Measurements from ENCODE around the gene NIPBL.

Gene NIPBL

DNA sequence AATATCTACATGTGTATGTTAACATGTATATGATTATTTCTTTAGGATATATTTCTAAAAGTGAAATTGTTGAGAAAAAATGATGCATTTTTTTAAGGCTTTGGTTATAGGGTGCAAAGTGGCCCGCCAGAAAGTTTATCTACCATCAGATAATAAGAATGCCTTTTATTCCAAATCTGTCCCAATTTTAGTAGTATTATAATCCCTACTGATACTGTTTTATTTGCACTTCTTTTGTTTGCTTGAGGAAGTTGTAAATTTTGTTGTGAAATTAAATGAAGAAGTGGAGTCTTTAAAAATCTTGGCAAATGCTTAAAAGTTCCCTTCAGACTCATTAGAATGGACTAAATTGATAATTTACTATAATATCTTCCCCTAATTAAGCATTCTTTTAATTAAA, 73.0 kb downstream of the NIPBL start:
- in situ Hi-C loops (cut with MboI; ENCODE audit: low sequenced_read_pairs, unreplicated experiment): no loop called here
- no peak for DNase-seq (ENCODE audit: low spot score)
- TF ChIP-seq, protein P1, sequence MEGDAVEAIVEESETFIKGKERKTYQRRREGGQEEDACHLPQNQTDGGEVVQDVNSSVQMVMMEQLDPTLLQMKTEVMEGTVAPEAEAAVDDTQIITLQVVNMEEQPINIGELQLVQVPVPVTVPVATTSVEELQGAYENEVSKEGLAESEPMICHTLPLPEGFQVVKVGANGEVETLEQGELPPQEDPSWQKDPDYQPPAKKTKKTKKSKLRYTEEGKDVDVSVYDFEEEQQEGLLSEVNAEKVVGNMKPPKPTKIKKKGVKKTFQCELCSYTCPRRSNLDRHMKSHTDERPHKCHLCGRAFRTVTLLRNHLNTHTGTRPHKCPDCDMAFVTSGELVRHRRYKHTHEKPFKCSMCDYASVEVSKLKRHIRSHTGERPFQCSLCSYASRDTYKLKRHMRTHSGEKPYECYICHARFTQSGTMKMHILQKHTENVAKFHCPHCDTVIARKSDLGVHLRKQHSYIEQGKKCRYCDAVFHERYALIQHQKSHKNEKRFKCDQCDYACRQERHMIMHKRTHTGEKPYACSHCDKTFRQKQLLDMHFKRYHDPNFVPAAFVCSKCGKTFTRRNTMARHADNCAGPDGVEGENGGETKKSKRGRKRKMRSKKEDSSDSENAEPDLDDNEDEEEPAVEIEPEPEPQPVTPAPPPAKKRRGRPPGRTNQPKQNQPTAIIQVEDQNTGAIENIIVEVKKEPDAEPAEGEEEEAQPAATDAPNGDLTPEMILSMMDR (IDR thresholded peaks at IDR 0.05; ENCODE audit: borderline replicate concordance, control extremely low read depth, extremely low read depth, insufficient read depth, missing control alignments): no peak

DNA sequence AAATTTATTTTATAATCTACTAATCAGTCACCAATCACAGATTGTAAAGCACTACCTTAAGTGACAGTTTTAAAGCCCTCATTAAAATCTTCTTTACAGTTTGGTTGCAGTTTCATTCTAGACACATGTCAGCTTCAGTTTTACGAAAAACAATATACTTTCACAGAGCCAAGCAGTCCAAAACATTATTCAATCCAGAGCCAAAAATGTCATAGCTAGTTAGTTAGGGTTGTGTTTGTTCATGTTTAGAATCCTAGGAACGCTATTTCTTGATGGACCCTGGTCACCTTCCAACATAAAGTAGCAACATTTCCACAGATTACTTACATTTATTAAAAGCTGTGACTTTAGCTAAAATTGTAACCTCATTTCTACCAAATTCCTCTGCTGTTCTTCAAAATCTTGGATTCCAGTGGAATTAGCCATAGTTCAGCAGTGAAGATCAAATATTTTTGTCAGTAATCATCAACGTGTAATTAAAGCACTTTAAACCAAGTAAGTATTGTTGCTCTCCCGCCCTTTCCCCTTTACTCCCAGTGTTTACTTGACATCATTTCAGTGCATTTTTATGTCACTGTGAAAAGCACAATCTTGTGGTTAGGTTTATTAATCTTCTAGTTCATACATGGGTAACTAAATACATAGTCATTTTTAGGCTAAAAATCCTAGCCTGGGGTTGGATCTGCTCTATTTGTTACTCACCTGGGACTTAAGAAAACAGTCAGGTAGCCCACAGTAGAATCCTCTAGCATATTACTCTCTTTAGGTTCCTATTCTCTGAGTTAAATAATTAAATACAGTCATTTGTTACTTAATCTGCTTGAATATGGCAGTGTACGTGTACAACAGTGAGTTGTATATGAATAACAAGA, 74.3 kb downstream of the NIPBL start:
- no peak for DNase-seq (ENCODE audit: low spot score)
- in situ Hi-C loops (cut with MboI; ENCODE audit: low sequenced_read_pairs, unreplicated experiment): no loop called here
- TF ChIP-seq, protein P1 (IDR thresholded peaks at IDR 0.05; ENCODE audit: borderline replicate concordance, control extremely low read depth, extremely low read depth, insufficient read depth, missing control alignments): no peak

DNA sequence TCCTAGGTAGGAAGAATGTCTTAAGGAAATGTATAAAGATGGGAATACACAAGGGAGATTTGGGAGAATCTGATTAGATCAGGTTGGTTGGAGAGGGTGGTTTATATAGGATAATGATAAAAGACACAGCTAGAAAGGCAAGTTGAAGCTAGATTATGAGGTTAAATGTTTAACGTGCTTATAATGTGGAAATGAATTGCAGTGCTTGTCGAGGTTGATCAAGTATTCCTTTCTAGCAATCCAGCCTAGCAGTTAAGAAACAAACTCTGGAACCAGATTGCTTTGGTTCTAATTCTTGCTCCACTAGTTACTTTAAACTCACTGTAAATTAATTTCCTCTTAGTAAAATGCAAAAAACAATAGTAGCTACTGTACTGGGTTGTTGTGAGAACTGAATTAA, 76.5 kb downstream of the NIPBL start:
- TF ChIP-seq, protein P1 (IDR thresholded peaks at IDR 0.05; ENCODE audit: borderline replicate concordance, control extremely low read depth, extremely low read depth, insufficient read depth, missing control alignments): no peak
- in situ Hi-C loops (cut with MboI; ENCODE audit: low sequenced_read_pairs, unreplicated experiment): no loop called here
- no peak for DNase-seq (ENCODE audit: low spot score)

DNA sequence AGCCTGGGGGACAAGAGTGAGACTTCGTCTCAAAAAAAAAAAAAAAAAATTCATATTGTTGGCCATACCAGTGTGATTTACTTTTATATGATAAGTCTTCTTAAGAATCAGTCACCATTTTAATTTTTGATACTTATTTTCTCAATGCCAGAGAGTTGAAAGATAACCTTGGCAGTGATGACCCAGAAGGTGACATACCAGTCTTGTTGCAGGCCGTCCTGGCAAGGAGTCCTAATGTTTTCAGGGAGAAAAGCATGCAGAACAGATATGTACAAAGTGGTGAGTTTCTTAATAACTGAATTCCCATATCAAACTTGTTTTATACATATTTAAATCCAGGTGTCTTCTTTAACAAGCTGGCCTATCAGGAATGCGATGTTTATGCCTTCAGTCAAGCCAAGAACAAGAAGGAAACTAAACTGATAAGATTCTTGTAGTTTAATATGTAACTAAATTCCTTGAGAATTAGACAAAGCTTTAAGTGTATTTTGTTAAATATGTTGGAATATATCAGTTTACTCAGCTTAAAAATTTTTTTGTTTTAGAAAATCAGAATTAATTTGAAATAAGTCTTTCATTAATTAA, 81.5 kb downstream of the NIPBL start:
- TF ChIP-seq, protein P1 (IDR thresholded peaks at IDR 0.05; ENCODE audit: borderline replicate concordance, control extremely low read depth, extremely low read depth, insufficient read depth, missing control alignments): no peak
- in situ Hi-C loops (cut with MboI; ENCODE audit: low sequenced_read_pairs, unreplicated experiment): no loop called here
- DNase-seq (ENCODE audit: low spot score): no peak

DNA sequence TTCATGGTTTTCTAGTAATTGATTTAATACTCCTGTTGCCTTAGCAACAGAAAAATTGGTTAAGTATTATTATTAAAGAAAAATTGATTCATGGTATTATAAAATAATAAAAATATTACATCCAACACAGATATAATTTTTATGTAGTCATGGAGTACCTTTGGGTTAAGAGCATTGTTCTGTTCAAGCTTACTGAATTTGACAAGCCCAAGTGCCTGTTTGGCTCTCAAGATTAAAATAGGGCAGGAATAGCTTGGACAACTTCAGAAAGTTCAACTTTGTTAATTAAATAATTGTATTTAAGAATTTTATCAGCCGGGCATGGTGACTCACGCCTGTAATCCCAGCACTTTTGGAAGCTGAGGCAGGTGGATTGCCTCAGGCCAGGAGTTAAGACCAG, 82.0 kb downstream of the NIPBL start:
- TF ChIP-seq, protein P1 (IDR thresholded peaks at IDR 0.05; ENCODE audit: borderline replicate concordance, control extremely low read depth, extremely low read depth, insufficient read depth, missing control alignments): no peak
- in situ Hi-C loops (cut with MboI; ENCODE audit: low sequenced_read_pairs, unreplicated experiment): no loop called here
- DNase-seq (ENCODE audit: low spot score): no peak

DNA sequence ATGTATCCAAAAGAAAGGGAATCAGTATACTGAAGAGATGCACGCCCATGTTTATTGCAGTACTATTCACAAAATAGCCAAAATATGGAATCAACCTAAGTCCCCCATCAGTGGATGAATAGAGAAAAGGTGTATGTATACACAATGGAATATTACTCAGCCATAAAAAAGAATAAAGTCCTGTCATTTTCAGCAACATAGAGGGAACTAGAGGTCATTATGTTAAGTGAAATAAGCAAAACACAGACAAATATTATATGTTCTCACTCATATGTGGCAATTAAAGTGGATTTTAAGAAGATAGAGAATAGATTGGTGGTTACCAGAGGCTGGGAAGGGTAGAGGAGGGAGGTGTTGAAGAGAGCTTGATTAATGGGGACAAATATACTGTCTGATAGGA, 88.6 kb downstream of the NIPBL start:
- TF ChIP-seq, protein P1 (IDR thresholded peaks at IDR 0.05; ENCODE audit: borderline replicate concordance, control extremely low read depth, extremely low read depth, insufficient read depth, missing control alignments): no peak
- in situ Hi-C loops (cut with MboI; ENCODE audit: low sequenced_read_pairs, unreplicated experiment): no loop called here
- no peak for DNase-seq (ENCODE audit: low spot score)

Measured in GM13976 (cell line).